Neural progenitor cell (in vitro differentiated cells): ENCODE results near the gene KLHL18. TPM values are rescaled to one million over a fixed set of nuclear protein-coding genes. Genes with fewer than 3 reads are reported as not detected.

Source experiments
- DNase-seq: peaks from one replicate; pipeline ENCODE4 v3.0.0-alpha.2; 2016; ENCODE audit warnings: low spot score
- H2AFZ ChIP-seq: fragments of 200-600 bp; sonication (generic); replicated peaks from 2 replicates; pipeline ENCODE4 v1.6.1; 2016; ENCODE audit warnings: antibody characterized with exemption
- H3F3A ChIP-seq: fragments of 200-600 bp; sonication (generic); 2 replicates; pipeline ENCODE4 v1.6.1; 2016; ENCODE audit warnings: antibody characterized with exemption, low read depth
- H3K27ac ChIP-seq: fragments of 200-600 bp; sonication (generic); 2 replicates; pipeline ENCODE4 v1.5.1; 2016; ENCODE audit warnings: mild to moderate bottlenecking
- H3K27me3 ChIP-seq: fragments of 200-600 bp; sonication (generic); 2 replicates; pipeline ENCODE4 v1.6.1; 2016; ENCODE audit warnings: mild to moderate bottlenecking, moderate library complexity
- H3K36me3 ChIP-seq: fragments of 200-600 bp; sonication (generic); 2 replicates; pipeline ENCODE4 v1.5.1; 2016
- H3K4me1 ChIP-seq: fragments of 200-600 bp; sonication (generic); 2 replicates; pipeline ENCODE4 v1.6.1; 2016; ENCODE audit warnings: mixed run types
- H3K4me2 ChIP-seq: fragments of 200-600 bp; sonication (generic); 2 replicates; pipeline ENCODE4 v1.6.1; 2016
- H3K4me3 ChIP-seq: fragments of 200-600 bp; sonication (generic); 2 replicates; pipeline ENCODE4 v1.5.1; 2016
- H3K79me2 ChIP-seq: fragments of 200-600 bp; sonication (generic); 2 replicates; pipeline ENCODE4 v1.6.1; 2016; ENCODE audit warnings: low read depth
- H3K9ac ChIP-seq: fragments of 200-600 bp; sonication (generic); 2 replicates; pipeline ENCODE4 v1.6.1; 2016
- H3K9me3 ChIP-seq: fragments of 200-600 bp; sonication (generic); 2 replicates; pipeline ENCODE4 v1.5.1; 2016; ENCODE audit warnings: low read depth
- H4K20me1 ChIP-seq: fragments of 200-600 bp; sonication (generic); 2 replicates; pipeline ENCODE4 v1.6.1; 2016; ENCODE audit warnings: low read depth
- H3K27ac Mint-ChIP-seq: 3 replicates; pipeline ENCODE4 v1.8.0; 2021; ENCODE audit warnings: mixed read lengths
- H3K27me3 Mint-ChIP-seq: 2 replicates; pipeline ENCODE4 v1.8.0; 2022; ENCODE audit warnings: low read depth, mild to moderate bottlenecking, inconsistent platforms, moderate library complexity, mixed read lengths; ENCODE audit not compliant: insufficient read depth
- H3K36me3 Mint-ChIP-seq: 3 replicates; pipeline ENCODE4 v1.8.0; 2021; ENCODE audit warnings: mixed read lengths
- H3K4me1 Mint-ChIP-seq: 3 replicates; pipeline ENCODE4 v1.8.0; 2021; ENCODE audit warnings: mixed read lengths
- H3K4me3 Mint-ChIP-seq: 3 replicates; pipeline ENCODE4 v1.8.0; 2021; ENCODE audit warnings: mild to moderate bottlenecking, moderate library complexity, mixed read lengths
- H3K9me3 Mint-ChIP-seq: 3 replicates; pipeline ENCODE4 v1.8.0; 2020; ENCODE audit warnings: mixed read lengths
- EZH2 ChIP-seq: fragments of 200-600 bp; sonication (generic); IDR thresholded peaks from 2 replicates; pipeline ENCODE4 v1.6.1; 2017; ENCODE audit warnings: antibody characterized with exemption, mild to moderate bottlenecking, moderate library complexity
- EZH2phosphoT487 ChIP-seq: fragments of 200-600 bp; sonication (generic); IDR thresholded peaks from 2 replicates; pipeline ENCODE4 v1.6.1; 2017; ENCODE audit warnings: antibody characterized with exemption
- small RNA-seq: library from RNA; depleted of rRNA; stranded (forward); fragments of <200 nt; gene quantifications from one replicate; pipeline ENCODE3, GENCODE V24; 2015
- total RNA-seq: library from RNA; depleted of rRNA; stranded (reverse); fragments of >200 nt; gene quantifications from 2 replicates; pipeline ENCODE4 v1.2.3, GENCODE V29; 2015; ENCODE audit warnings: low replicate concordance
- TF ChIP-seq, protein P1 (sequence below): fragments of 200-600 bp; sonication (generic); IDR thresholded peaks from 2 replicates; pipeline ENCODE4 v1.5.1; 2017; ENCODE audit warnings: antibody characterized with exemption, mild to moderate bottlenecking

KLHL18 gene
- total RNA-seq, 1 donor from 2014 or later = 7.3 TPM

DNA sequence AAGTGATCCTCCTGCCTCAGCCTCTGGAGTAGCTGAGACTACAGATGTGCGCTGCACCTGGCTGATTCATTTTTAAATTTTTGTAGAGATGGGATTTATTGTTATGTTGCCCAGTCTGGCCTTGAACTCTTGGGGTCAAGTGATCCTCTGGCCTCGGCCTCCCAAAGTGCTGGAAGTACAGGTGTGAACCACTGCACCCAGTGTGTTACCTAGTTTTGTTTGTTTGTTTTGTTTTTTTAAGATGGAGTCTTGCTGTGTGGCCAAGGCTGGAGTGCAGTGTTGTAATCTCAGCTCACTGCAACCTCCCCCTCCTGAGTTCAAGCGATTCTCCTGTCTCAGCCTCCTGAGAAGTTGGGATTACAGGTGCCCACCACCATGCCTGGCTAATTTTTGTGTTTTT is 110.2 kb downstream of the KLHL18 start:
- Mint-ChIP-seq H3K27ac (no peak overlapping the region), H3K27me3 (peaks cover 2% of the 10 kb centered on the region)
- H3K79me2 ChIP-seq = peaks cover 47% of the 10 kb centered on the region

DNA sequence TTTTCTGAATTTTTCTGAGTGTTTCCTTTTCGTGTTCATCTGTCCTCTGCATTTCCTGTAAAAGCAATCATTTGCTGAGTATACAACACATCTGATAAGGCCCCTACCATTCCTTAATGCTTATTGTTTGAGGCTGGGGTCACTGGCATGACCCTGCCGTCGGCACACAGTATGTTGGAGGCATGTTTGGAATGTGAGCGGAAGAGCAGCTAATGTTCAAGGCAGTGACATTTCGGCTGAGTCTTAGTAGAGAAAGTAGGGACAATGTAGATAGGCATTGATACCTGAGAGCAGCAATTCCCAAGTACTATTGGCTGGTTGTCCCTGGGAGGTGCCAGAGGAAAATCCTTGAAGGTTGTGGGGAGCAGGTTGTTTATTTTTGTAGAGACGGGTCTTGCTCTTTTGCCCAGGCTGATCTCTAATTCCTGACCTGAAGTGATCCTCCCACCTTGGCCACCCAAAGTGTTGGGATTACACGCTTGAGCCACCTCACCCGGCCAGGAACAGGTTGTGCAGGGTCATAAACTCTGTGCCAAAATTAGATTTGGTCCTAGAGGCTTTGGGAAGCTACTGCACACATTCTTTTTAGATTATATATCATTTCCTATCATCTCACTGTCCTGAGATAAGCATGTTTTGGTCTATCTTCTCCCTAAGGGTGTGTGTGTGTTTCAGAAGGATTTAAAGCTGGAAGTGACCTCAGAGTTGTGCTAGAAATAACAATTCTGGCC is 111.6 kb downstream of the KLHL18 start:
- TF ChIP-seq EZH2phosphoT487 (no peak), EZH2 (no peak)
- TF ChIP-seq, protein P1, sequence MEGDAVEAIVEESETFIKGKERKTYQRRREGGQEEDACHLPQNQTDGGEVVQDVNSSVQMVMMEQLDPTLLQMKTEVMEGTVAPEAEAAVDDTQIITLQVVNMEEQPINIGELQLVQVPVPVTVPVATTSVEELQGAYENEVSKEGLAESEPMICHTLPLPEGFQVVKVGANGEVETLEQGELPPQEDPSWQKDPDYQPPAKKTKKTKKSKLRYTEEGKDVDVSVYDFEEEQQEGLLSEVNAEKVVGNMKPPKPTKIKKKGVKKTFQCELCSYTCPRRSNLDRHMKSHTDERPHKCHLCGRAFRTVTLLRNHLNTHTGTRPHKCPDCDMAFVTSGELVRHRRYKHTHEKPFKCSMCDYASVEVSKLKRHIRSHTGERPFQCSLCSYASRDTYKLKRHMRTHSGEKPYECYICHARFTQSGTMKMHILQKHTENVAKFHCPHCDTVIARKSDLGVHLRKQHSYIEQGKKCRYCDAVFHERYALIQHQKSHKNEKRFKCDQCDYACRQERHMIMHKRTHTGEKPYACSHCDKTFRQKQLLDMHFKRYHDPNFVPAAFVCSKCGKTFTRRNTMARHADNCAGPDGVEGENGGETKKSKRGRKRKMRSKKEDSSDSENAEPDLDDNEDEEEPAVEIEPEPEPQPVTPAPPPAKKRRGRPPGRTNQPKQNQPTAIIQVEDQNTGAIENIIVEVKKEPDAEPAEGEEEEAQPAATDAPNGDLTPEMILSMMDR = no peak
- no peaks in the 10 kb centered on the region for H3K36me3 ChIP-seq
- no peak overlapping the region for H3K4me3 ChIP-seq
- H3K9me3 ChIP-seq = no peaks in the 10 kb centered on the region
- H3F3A ChIP-seq = peaks cover 10% of the 10 kb centered on the region
- no peak overlapping the region for H2AFZ ChIP-seq
- no peak overlapping the region for H3K27ac ChIP-seq
- H3K4me2 ChIP-seq = no peak overlapping the region
- H4K20me1 ChIP-seq = peaks cover 28% of the 10 kb centered on the region
- H3K27me3 ChIP-seq = no peaks in the 10 kb centered on the region
- H3K4me1 ChIP-seq = peaks cover 10% of the 10 kb centered on the region
- H3K9me3 Mint-ChIP-seq = no peaks in the 10 kb centered on the region
- DNase-seq = peak; percentile 41
- peaks cover 5% of the 10 kb centered on the region for H3K36me3 Mint-ChIP-seq
- H3K4me1 Mint-ChIP-seq = peaks cover 30% of the 10 kb centered on the region
- peak overlapping the region; percentile 24 for H3K27ac Mint-ChIP-seq
- no peak overlapping the region for H3K9ac ChIP-seq
- H3K79me2 ChIP-seq = peaks cover 41% of the 10 kb centered on the region
- peak overlapping the region; percentile 52 for H3K4me3 Mint-ChIP-seq
- peaks cover 2% of the 10 kb centered on the region for H3K27me3 Mint-ChIP-seq

More for the DNA sequence above, 110.2 kb downstream of the KLHL18 start:
- Histone ChIP-seq H2AFZ (no peak overlapping the region), H3K27ac (no peak overlapping the region), H4K20me1 (peaks cover 28% of the 10 kb centered on the region), H3K9ac (no peak overlapping the region), H3K4me1 (peaks cover 10% of the 10 kb centered on the region), H3F3A (peaks cover 13% of the 10 kb centered on the region), H3K4me3 (no peak overlapping the region), H3K4me2 (no peak overlapping the region), H3K36me3 (no peaks in the 10 kb centered on the region), H3K9me3 (no peaks in the 10 kb centered on the region), H3K27me3 (no peaks in the 10 kb centered on the region)
- Mint-ChIP-seq H3K9me3 (no peaks in the 10 kb centered on the region), H3K4me3 (no peak overlapping the region), H3K36me3 (peaks cover 5% of the 10 kb centered on the region), H3K4me1 (peaks cover 32% of the 10 kb centered on the region)
- TF ChIP-seq, protein P1 = no peak
- TF ChIP-seq EZH2phosphoT487 = no peak
- TF ChIP-seq EZH2 = no peak
- no peak for DNase-seq

DNA sequence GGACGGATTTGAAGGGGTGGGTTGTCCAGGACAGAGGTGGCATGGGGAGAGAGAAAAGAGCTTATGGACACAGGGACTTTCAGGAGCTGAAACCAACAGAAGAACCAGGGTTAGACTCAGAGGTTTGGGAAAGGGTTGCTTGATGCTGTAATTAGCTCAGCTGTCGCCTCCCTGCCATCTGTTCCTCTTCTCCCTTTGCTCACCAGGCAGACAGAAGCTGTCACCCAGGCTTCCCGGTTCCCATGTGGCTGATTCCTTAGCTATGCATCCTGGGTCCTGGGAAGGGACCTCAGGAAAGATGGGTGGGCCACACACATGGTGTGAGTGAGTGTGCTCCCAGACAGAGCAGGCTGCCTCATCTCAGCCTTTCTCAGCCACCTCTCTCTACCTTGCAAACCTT is 112.1 kb downstream of the KLHL18 start:
- Mint-ChIP-seq H3K27me3 (peaks cover 2% of the 10 kb centered on the region), H3K4me1 (peaks cover 31% of the 10 kb centered on the region), H3K9me3 (no peaks in the 10 kb centered on the region), H3K27ac (no peak overlapping the region), H3K36me3 (peaks cover 5% of the 10 kb centered on the region), H3K4me3 (no peak overlapping the region)
- H3K4me3 ChIP-seq = no peak overlapping the region
- H4K20me1 ChIP-seq = peaks cover 28% of the 10 kb centered on the region
- no peaks in the 10 kb centered on the region for H3K36me3 ChIP-seq
- H2AFZ ChIP-seq = no peak overlapping the region
- no peak overlapping the region for H3K27ac ChIP-seq
- no peak overlapping the region for H3K4me2 ChIP-seq
- H3K79me2 ChIP-seq = peaks cover 39% of the 10 kb centered on the region
- H3K9ac ChIP-seq = no peak overlapping the region
- H3K9me3 ChIP-seq = no peaks in the 10 kb centered on the region
- TF ChIP-seq EZH2 (no peak), EZH2phosphoT487 (no peak)
- TF ChIP-seq, protein P1 = no peak
- DNase-seq = no peak
- H3F3A ChIP-seq = peaks cover 7% of the 10 kb centered on the region
- H3K27me3 ChIP-seq = no peaks in the 10 kb centered on the region
- H3K4me1 ChIP-seq = peaks cover 10% of the 10 kb centered on the region

Small RNA genes lying within 50 kb of the gene (small RNA-seq; reads per million reads assigned to genes)
- 0.66 reads per million, percentile 66 among the genes with 10 or more reads in this experiment for gene SNORD13P3

Other genes with a start within 250 kb of the KLHL18 start
- gene SETD2, start 118.8 kb upstream of the KLHL18 start, total RNA-seq = 35.4 and 46.0 TPM in 2 replicates
- 4.2 and 6.4 TPM in 2 replicates for gene KIF9, start 145 bp upstream of the KLHL18 start, total RNA-seq
- gene PTPN23, start 98.1 kb downstream of the KLHL18 start, total RNA-seq = 3.4 and 8.6 TPM in 2 replicates
- gene SCAP, start 193.0 kb downstream of the KLHL18 start, total RNA-seq = 33.0 and 96.9 TPM in 2 replicates
- gene ELP6, start 230.8 kb downstream of the KLHL18 start, total RNA-seq = 32.9 and 55.1 TPM in 2 replicates